Body of pancreas (tissue), 4 donors: ENCODE data around the gene OR13H1.

Source experiments
- POLR2A ChIP-seq, 3 donors: fragments of 450-650 bp; IDR thresholded peaks; one replicate each; pipeline ENCODE4 v1.6.1; 2016; ENCODE audit warnings: antibody characterized with exemption in 3 of 3, mild to moderate bottlenecking in 2 of 3
- TF ChIP-seq, protein P1 (sequence below), 7 experiments: fragments of 450-650 bp in 4 of 7; fragments of 200-600 bp in 3 of 7; sonication (generic) in 3 of 7; IDR thresholded peaks; one replicate each; pipeline ENCODE4 v1.5.1; 2016 to 2019; ENCODE audit warnings: antibody characterized with exemption in 7 of 7

DNA sequence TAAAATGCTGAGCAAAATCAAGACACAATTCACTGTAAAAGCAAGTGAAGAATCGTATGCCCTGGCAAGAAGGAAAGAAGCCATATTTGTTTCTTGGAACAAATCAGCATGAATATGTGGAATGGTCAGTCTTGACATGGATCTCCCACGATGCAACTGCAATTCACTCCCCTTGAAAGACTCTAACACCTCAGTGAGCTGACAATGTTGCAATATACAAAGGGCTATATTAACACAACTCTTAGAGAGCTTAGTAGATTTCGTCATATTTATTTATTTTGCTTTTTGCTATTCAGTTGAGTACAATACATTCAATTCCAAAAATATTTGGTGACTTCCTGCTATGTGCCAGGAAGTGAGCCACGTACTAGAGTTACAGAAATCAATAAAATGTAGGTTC is 14.7 kb downstream of the OR13H1 start:
- TF ChIP-seq, protein P1, sequence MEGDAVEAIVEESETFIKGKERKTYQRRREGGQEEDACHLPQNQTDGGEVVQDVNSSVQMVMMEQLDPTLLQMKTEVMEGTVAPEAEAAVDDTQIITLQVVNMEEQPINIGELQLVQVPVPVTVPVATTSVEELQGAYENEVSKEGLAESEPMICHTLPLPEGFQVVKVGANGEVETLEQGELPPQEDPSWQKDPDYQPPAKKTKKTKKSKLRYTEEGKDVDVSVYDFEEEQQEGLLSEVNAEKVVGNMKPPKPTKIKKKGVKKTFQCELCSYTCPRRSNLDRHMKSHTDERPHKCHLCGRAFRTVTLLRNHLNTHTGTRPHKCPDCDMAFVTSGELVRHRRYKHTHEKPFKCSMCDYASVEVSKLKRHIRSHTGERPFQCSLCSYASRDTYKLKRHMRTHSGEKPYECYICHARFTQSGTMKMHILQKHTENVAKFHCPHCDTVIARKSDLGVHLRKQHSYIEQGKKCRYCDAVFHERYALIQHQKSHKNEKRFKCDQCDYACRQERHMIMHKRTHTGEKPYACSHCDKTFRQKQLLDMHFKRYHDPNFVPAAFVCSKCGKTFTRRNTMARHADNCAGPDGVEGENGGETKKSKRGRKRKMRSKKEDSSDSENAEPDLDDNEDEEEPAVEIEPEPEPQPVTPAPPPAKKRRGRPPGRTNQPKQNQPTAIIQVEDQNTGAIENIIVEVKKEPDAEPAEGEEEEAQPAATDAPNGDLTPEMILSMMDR (IDR thresholded peaks at IDR 0.05): no peak
- TF ChIP-seq POLR2A (IDR thresholded peaks at IDR 0.05): no peak
